ENCODE results near the gene SLIT3.

- no peak for TF ChIP-seq CTCF (IDR thresholded peaks at IDR 0.05)
- no peak for TF ChIP-seq POLR2A (IDR thresholded peaks at IDR 0.05)
Observed at GRCh38 chr5:169290895-169291294, 10.0 kb downstream of the SLIT3 start.

All from right lobe of liver (tissue), 4 donors.